ENCODE results near the gene GTPBP10.
"Not testable (repeated sequence)": the region's sequence is repeated elsewhere in the genome, so short reads cannot be mapped to it uniquely, and the experiment has no call there.

GTPBP10 gene

DNA sequence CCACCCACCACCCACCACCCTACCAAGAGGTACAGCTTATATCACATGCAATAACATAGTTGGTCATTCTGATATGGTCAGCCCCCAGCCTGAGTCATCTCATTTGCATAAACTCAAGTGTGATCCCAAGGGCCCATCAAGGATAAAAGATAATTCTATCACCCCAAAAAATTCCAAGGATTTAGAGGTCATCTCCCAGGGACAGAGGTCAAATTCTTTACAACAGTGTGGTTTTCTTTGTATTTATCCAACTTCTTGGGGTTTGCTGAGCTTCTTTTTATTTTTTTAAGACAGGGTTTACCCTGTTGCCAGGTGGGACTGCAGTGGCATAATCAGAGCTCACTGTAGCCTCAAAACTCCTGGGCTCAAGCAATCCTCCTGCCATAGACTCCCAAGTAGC lies 9.4 kb upstream of the GTPBP10 start:
- H3K4me3 ChIP-seq (ENCODE audit: low read depth, low read length), result no peak overlapping the region
- TF ChIP-seq, protein P1, sequence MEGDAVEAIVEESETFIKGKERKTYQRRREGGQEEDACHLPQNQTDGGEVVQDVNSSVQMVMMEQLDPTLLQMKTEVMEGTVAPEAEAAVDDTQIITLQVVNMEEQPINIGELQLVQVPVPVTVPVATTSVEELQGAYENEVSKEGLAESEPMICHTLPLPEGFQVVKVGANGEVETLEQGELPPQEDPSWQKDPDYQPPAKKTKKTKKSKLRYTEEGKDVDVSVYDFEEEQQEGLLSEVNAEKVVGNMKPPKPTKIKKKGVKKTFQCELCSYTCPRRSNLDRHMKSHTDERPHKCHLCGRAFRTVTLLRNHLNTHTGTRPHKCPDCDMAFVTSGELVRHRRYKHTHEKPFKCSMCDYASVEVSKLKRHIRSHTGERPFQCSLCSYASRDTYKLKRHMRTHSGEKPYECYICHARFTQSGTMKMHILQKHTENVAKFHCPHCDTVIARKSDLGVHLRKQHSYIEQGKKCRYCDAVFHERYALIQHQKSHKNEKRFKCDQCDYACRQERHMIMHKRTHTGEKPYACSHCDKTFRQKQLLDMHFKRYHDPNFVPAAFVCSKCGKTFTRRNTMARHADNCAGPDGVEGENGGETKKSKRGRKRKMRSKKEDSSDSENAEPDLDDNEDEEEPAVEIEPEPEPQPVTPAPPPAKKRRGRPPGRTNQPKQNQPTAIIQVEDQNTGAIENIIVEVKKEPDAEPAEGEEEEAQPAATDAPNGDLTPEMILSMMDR (IDR thresholded peaks at IDR 0.05; ENCODE audit: low read depth, low read length), result no peak

DNA sequence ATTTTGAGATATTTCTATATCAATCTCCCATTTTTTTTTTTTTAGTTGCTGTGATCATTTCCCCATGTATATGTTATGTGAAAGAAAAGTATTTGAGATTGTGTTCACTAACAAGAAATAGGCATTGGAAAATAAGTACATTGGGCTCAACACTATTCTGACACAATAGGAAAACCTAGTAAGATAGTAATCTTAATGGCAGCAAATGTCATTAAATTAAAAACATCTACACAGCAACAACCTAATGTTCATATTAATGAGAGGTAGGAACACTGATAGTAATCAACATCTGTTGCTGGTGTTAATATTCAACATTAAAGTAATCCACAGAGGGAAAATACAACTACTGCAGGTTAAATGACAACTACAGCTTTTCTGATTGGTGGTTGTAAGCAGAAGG lies 1.5 kb upstream of the GTPBP10 start:
- no peak overlapping the region for H3K4me3 ChIP-seq (ENCODE audit: low read depth, low read length)
- TF ChIP-seq, protein P1 (IDR thresholded peaks at IDR 0.05; ENCODE audit: low read depth, low read length), result no peak

DNA sequence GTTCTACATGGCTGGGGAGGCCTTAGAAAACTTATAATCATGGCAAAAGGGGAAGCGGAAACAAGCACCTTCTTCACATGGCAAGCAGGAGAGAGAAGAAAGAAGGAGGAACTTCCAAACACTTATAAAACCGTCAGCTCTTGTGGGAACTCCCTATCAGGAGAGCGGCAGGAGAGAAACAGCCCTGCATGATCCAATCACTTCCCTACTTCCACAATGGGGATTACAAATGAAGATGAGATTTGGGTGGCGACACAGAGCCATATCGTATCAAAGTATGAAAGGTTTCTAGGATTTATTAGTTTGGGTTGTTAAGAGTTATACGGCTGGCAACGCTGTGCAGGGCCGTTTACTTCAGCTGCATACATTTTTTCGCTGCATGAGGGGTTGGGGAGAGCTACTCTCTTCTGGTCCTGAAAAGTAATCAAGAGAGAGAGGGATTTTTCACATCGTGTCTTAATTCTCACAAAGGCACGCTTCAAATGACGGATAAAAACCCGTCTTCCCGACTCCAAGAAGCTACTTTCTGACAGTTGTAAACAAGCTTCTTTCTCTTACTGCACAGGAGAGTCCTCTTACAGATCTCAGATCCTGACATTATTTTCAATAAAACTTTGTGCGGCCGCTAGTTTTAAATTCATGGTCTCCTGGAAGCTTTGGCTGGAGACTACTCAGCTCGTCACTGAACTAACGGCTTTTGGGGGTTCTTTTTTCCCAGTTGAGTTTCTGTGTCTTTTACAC lies 751 bp upstream of the GTPBP10 start:
- TF ChIP-seq, protein P1 (IDR thresholded peaks at IDR 0.05; ENCODE audit: low read depth, low read length), result no peak
- H3K4me3 ChIP-seq (ENCODE audit: low read depth, low read length), result peak overlapping the region; percentile 89

DNA sequence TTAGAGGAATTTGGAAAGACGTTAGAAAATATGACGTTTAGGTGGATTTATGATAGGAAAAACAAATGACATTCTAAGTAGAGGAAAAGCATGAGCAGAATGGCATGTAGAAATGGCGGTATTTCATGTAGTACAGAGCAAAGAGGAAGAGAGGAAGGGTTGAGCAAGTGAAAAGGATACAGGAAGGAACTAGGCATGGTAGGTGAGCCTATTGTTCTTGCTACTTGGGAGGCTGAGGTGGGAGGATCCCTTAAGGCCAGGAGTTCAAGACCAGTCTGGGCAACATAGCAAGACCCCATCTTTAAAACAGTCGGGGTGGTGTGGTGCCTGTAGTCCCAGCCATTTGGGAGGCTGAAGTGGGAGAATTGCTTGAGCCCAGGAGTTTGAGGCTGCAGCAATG lies 1.2 kb downstream of the GTPBP10 start:
- TF ChIP-seq, protein P1 (IDR thresholded peaks at IDR 0.05; ENCODE audit: low read depth, low read length), result no peak
- no peak overlapping the region for H3K4me3 ChIP-seq (ENCODE audit: low read depth, low read length)

DNA sequence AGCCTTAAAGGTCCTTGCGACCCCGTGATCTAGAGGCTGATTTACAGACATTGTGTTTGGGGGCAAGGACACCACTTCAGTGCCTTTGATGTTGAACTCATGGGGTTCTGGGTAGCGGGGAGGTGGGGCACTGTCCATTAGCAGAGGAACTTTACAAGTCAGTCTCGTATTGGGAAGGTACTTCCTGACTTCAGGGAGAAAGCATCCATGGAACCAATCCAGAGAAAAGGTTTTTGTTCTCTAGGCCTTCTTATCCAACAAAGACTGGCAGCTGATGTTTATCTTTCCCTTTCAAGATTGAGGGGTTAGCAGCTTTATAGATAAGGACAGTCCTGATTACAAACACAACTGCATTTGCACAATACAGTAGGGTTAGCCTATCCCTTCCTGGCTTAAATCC lies 2.8 kb downstream of the GTPBP10 start:
- TF ChIP-seq, protein P1 (IDR thresholded peaks at IDR 0.05; ENCODE audit: low read depth, low read length), result no peak
- no peak overlapping the region for H3K4me3 ChIP-seq (ENCODE audit: low read depth, low read length)

DNA sequence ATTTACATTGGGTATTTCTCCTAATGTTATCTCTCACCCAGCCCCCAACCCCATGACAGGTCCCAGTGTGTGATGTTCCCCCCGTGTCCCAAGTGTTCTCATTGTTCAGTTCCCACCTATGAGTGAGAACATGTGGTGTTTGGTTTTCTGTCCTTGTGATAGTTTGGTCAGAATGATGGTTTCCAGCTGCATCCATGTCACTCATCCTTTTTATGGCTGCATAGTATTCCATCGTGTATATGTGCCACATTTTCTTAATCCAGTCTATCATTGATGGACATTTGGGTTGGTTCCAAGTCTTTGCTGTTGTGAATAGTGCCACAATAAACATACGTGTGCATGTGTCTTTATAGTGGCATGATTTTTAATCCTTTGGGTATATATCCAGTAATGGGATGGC lies 3.5 kb downstream of the GTPBP10 start:
- H3K4me3 ChIP-seq (ENCODE audit: low read depth, low read length), result not testable (repeated sequence)

DNA sequence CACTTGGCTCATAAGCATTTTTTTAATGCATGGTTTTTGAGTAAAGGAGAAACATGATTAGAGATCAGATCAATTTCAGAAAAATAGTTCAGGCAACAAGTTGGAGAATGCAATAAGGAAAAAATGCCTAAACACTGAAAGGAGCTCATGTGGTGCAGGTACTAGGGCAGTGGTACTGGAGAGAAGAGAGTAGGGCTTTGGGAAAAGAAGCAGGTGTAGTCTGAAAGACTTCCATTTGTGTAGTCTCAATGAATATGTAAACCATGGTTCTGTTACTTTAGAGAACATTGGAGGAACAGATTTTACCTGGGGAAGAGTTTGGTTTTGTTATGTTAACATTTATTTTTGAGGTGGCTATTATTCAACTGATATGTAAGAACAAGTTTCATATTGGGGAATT lies 5.5 kb downstream of the GTPBP10 start:
- TF ChIP-seq, protein P1 (IDR thresholded peaks at IDR 0.05; ENCODE audit: low read depth, low read length), result no peak
- H3K4me3 ChIP-seq (ENCODE audit: low read depth, low read length), result no peak overlapping the region

DNA sequence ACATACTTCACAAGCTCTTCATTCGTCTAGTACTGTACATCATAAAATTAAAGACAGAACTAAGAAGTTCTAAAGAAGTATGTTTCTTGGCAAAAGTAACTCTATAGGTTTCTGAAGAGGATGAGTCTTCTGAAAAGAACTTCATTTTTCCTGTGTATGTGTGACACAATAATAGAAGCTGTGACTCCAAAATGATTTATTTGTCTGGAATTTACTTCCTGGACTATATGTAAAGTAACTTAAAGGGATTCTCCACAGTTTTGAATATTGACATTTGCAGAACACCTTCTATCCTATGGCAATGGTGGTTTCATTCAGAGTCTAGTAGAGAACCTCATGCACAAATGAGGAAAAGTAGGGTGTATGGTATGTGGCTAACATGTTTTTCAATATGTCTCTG lies 36.9 kb downstream of the GTPBP10 start:
- TF ChIP-seq, protein P1 (IDR thresholded peaks at IDR 0.05; ENCODE audit: low read depth, low read length), result no peak
- H3K4me3 ChIP-seq (ENCODE audit: low read depth, low read length), result no peak overlapping the region
